Activated CD8-positive, alpha-beta memory T cell treated with anti-CD3 and anti-CD28 coated beads, Interleukin-2, amount 50 U/mL, for 24 hours (primary cell): ENCODE measurements around the gene PPA2.

Source experiments
- DNase-seq: peaks from one replicate; pipeline ENCODE4 v3.0.0-alpha.2; 2020; ENCODE audit errors: extremely low read depth

The PPA2 gene

DNA sequence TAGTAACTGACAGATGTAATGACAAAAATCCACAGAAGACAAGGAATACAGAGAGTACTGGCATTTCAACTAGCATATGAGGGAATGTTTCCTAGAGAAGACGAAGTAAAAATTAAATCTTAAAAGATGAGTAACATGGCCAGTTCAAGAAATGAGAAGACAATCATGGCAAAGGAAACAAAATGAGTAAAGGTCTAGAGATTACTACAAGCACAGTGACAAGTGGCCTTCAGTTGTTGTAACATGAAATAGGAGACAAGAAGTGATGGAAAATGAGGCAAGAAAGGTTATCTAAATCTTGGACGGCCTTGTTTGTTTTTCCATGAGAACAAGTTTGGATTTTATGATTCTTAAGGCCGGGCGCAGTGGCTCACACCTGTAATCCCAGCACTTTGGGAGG is 81.0 kb downstream of the PPA2 start:
- no peak for DNase-seq

DNA sequence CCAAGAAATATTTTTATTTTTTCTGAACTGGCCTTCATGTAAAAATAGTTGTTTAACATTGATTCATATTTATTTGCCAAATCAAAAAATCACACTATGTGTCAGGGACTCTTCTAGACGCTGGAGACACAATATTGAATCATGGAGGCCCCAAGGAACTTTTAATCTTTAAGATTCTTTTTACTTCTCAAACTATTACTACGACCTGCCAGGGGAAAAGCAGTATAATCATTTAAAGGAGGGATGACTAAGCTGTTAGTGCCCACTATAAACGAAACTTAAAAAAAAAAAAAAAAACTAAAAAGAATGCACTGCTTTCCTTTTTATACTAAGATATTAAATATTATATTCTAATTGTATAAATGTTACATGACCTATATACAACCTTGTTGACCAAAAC is 84.7 kb downstream of the PPA2 start:
- no peak for DNase-seq

DNA sequence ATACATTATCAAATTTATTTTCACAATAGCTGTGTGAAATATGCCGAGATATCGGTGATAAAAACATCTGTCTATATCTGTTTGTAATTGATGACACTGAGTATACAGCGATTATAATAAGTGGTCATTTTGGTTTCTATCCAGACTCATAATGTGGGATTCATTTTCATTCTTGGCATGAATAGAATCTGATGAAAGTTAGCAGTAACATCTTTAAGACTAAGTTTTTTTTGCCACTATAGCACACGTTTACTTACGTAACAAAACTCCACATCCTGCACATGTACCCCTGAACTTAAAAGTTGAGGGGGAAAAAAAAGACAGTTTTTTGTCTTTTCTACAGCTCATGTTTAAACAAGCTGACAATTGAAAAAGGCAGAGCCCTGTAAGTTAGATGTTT is 86.4 kb downstream of the PPA2 start:
- DNase-seq, result no peak

DNA sequence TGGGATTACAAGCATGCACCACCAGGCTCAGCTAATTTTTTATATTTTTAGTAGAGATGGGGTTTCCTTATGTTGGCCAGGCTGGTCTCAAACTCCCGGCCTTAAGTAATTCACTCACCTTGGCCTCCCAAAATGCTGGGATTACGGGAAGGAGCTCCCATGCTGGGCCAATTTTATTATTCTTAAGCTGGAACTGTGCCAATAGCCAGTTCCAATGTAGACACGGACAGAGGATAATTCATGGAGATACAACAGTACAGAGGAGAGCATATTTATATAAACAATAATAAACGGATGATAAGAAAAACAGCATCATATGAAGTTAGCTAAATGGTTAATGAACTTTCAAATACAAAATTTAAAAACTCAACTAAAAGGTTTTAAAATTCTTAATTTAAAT is 87.8 kb downstream of the PPA2 start:
- no peak for DNase-seq

DNA sequence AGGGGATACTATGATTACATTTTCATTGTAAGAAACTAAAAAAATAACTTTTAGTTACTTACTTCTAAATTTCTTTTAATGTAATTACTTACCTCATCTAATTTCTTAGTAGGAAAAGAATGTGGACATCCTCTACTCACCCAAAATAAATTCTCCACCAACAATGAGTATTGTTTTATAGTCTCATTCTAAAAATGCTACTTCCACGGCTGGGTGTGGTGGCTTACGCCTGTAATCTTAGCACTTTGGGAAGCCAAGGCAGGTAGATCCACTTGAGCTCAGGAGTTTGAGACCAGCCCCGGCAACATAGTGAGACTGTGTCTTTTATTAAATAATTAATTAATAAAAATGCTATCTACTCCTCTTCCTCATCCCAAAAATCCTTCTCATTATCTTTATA is 99.8 kb downstream of the PPA2 start:
- DNase-seq, result no peak

DNA sequence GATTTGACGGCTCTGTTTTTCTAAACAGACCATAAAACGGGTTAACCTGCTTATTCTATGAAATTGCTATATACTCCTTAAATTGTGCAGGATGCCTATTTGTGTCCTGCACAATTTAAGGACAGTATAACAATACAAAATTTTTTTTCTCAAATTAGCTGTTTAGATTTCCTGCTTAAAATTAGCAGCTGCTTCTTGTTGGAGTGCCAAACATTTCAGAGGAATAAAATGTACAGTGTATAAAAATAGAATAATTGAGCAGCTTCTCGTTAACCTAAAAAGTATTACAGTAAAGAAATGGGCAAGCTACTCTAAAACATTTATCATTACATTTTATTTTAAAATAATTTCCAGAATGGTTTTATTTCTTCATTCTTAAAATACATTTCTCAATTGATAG is 100.5 kb downstream of the PPA2 start:
- DNase-seq, result no peak

DNA sequence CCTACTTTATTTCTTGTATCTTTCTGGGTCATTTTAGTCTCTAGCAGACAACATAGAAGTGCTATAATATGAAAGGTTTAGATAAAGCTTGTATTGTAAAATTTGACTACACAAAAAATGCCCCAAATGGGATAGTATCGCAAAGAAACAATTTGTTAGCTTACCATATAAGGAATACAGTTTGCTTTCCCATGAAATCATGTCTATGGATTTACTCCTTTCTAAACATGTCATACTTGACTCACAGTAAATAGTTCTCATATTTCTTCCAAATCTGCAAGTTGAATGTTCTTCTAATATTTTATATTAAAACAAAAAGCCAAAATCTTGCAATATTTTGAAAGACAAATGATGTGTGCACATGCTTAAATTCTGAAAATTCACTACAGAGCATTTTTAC is 103.9 kb downstream of the PPA2 start:
- no peak for DNase-seq

DNA sequence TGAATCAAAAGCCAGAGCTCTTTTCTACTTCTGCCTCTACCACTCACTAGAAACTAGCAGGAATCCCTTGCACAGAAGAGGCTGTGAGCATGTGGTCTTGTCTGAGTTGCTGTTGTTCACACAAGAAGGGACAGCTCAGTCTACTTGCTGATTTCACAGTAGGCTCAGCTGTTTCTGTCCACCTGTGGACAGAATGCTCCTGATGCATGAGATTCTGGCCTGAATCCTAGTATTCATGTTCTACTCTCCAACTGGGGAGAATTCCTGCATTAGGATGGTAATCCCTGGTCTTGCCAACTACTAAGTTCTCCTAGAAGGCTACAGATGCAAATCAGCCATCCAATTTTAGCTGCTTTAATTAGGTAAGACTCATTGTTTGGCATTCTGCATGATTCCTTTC is 112.8 kb downstream of the PPA2 start:
- DNase-seq, result no peak

DNA sequence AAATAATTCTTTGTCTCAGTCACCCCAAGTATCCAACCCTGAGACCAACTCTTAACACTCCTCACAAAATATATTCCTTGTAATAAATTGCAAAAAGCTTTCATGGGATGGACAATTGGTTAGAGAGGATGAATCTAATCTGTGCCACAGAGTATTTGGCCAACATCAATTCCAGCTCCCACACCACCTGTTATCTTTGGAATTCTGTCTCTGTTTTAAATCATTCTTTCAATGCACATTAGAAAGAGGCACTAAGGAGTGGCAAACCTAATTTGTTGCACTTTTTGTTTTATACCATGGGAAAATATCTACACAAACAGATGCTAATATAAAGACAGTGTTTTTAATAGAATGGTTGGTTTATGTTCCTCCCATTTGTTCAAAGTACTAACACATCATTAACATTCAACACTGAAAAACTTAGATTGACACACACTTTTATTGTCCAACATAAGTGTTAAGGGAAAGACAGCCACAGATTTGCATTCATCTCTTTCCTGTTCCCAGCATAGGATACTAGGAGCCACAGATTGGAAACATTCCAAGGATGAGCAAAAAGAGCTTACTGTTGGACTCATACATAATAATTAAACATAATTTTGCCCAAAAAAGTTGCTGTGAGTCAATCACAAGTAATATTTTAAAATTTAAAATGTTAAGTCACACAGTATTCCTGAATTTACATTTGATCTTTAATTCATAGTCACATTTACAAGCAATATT is 116.4 kb downstream of the PPA2 start:
- no peak for DNase-seq

DNA sequence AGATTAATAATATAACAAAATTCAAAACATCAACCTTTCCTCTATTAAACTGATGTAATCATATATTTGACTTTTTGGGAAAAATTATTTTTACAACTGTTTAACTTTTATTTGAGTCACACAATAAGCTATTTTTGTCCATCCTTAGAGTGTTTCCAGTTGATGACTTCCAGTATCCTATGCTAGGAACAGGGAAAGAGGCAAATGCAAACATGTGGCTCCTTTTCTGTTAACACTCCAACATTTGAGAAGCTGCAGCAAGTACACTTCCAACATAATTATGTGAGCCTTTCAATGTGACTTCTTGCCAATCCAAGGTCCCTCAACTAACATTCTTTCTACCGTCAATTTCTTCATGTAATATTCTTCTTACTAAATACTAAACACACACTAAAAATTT is 117.7 kb downstream of the PPA2 start:
- DNase-seq, result no peak

DNA sequence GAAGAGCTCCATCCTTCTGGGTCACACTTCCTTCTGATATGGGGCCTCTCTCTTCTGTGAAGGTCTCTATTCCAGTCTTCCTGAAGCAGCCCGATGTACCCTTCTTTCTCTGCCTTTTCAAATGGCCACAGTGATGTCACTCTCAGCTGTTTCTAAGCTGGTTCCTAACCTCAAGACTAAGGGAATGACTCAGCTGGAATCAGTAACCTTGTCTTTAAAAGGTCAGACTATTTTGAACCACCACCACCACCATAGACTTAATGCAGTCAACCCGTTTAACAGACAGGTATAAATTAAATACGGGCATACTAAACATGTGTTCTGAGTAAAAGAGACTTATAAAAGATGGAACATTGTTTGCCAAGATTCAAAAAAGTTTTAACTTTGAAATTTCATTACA is 121.0 kb downstream of the PPA2 start:
- DNase-seq, result no peak

DNA sequence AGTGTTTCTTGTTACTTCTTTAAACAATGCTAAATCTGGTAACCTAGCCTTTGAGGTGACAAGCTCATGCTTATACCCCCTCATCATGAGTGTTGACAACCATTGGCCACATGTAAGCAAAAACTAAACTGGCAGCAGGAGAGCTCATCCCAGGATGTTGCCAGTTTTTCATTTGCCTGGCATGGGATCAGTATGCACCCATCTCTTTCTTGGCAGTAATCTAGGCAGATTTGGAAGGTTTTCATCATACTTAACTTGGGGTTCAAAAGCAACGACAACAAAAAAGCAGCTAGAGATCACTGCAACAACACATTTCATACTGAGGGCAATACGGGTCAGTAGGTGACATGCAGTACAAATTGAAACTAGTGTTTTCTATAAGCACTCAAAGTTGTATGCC is 122.0 kb downstream of the PPA2 start:
- DNase-seq, result no peak

DNA sequence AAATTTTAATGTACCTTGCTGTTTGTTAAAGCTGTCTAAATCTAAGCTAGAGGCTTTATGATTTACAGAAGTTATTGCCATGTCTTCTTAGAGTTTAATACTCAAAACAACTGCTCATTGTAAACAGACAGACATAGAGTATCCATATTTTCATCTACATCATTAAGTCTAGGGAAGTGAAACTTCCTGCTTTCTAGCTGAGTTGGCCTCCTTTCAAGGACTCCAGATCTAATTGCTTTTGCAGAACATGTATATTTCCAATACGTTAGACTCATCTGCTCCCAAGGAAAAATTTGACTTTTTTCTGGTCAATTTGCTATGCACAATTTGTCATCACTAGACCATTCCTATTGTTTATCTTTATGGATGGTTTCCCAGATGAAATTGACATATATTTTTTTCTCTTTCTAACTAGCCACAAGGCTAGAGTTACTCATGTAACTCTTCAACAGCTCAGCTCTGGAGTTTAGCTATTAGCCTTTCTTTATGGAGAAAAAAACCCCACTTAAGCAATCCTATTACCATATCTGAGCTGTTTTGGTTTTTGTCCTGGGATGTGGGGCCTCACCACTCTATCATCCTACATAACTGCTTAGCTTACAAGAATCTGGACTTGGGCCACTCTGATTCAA is 122.9 kb downstream of the PPA2 start:
- DNase-seq, result no peak

DNA sequence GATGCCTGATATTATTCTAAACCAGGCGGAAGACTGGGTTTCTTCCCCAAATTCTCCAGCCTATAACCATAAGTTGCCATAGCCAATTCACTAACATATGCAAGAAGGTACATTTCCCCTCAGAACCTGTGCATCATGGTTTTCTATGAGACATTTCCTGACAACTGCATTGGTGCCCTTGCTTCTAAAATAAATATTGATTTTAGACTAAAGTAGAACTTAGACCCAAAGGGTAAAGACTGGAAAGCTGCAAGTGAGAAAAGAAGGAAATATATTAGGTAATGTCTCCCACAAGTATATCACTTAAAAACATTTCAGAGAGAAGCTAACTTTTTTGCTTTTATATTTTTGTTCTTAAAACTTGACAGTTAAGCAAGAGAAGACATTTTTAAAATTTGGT is 125.1 kb downstream of the PPA2 start:
- DNase-seq, result no peak

DNA sequence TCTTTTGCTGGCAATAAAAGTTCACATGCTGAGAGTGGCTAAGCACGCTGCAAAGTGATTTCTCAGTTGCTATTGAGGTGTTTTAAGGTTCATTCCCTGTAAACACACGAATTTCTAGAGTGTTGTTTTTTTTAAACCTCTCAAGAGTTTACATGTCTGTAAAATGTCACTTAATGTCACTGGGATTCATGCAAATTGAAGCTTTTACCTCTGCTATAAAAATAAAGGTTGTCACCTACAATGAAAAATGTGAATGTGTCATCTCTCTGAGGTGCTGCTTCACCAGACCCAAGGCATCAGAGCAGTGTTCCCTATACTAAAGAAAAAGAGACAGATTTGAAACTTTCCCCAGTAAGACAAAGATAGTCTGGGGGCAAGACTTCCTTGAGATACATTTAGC is 127.0 kb downstream of the PPA2 start:
- no peak for DNase-seq

DNA sequence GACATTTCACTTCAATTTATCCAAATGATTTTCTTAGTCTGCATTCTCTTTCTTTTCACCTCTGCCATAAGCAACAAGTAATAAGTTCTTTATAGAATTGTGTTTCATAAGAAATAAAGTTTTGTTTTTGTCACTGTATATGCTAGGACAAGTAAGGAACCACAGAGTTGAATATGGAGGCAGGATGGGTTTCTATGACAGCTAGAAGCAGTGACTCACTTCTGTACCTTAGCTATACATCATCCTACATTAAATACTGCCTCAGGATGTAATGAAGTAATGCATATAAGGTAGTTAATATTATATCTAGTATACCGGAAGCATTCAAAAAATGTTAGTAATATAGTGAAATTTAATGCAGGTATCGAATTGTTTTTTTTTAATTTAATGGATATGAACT is 128.0 kb downstream of the PPA2 start:
- DNase-seq, result no peak

DNA sequence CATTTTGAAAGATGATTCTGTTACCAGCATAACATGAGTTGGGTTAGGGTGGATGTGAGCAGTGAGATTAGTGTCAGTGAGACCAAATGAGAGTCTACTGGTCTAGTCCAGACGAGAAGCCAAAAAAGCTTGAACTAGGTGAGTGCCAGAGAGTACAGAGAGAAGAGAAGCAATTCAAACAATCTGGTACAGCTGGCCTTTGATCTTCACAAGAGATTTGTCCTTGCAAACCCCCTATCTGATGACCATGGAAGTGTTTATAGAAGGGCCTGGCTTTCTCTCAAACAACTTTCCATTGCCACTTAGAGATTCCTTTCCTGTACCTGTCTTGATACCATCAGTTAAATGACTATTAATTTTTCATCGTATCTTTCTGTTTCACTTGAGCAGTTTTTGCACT is 128.5 kb downstream of the PPA2 start:
- no peak for DNase-seq

DNA sequence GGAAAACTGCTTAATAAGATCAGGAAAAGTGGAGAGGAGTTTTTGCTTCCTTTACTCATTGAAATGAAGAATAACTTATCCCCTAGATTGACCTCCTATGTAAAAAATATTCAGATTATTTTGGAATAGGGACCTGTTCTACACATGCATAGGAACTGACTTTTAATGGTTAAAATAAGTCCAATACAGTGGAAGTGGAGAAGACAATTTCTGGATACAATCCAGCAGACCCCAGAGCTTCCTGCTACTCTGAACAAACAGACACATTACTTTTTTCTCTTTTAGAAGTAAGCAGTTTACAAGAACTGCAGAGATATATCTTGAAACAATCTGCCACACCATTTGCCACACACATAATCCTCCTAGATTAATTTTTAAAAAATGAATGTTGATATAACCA is 129.7 kb downstream of the PPA2 start:
- no peak for DNase-seq

DNA sequence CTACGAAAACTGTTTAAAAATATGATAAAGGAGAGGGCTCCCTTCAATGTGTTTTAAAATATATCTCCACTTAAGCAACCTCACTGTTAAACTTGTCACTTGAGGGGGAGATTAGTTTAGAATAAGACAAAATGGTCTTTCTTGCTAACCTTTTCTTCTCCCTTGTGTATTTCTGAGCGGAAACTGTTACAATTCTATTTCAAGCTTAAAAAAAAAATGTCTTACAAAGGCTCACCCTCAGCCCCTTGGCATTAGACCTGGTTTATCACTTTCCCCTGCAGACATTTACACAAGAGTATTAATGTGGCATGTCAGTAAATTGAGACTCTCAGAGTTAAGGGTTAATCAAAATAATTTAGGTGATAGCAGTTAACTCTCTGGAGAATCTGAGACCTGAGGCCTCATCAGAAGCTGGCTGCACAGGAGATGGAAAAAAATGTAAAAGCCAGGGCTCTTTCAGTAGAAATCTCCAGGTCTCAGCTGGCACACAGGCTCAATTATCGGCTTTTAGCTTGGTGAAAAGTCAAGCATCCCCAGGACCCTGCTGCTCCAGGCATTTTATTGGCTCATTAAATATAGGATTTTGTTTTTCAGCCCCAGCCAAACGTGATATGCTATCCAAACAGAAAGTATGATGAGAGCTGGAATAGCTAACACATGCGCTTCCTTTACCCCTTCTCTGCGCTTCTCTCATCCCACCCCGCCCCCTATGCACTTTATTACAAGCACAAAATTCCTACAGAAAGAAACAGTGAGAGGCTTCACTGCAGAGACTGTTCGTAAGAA is 130.5 kb downstream of the PPA2 start:
- DNase-seq, result no peak

DNA sequence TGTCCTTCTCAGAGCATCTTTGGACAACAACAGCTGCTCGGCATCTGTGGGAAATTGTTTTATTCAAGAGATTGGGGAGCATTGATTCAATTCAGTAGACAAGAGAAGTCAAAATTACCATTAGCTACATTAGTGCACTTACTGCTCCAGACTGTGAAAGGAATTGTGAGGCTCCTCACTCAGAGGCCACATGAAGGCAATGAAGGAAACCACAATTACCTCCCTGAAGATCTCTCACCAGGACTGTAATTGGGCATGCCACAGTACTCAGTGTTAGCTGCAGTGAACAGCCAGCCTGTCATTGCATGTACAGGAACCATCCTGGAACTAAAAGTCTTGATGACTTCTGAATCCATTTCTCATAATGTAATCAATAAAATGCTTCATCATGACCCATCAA is 144.8 kb downstream of the PPA2 start:
- no peak for DNase-seq

DNA sequence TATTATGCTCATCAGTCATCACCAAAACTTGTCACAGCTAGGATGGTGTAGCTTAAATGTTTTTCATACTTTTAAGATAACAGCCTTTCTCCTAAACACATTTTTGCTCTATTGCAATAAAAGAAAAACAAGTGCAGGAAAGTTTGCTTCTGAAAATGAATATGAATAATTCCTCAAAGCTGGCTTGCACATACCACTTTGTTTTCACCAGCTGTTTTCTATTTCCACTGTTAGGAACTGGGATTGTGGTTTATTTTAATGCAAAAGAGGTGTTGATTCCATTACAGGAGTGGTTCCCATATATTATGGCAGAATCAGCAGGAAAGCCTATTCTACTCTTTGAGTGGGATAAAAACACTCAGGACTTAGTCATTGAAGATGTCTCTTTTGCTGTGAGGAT is 145.9 kb downstream of the PPA2 start:
- no peak for DNase-seq

DNA sequence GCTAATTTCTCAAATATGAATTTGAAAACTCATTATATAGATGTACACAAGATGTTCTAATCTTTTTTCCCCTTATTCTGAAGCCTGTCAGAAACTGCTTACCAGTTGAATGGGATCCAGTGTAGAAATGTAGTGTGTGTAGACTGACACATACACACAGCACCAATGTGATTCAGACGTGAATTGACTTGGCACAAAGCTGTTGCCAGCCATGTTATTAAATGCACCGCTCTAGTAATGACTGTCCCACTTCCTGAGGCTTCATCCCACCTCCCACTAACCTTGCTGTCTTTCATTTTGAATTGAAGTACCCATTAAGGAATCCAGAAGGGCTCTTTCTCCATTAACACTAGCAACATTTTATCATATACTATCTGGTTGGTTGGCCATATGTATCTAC is 146.6 kb downstream of the PPA2 start:
- no peak for DNase-seq
